Kidney (tissue), 14 donors: ENCODE data around the gene LAIR1. TPM values are rescaled to one million over a fixed set of nuclear protein-coding genes. Genes with fewer than 3 reads are reported as not detected.

Experiments
- DNase-seq, 5 donors: peaks; one replicate each; pipeline ENCODE4 v3.0.0-alpha.2; 2013 to 2020
- FAIRE-seq: peaks from 2 replicates; lab custom pipeline; 2012; peaks lifted over from hg19 to GRCh38; lab: Jason Lieb, UNC
- H3K27ac ChIP-seq, 2 donors: one replicate each; pipeline ENCODE4 v1.7.0; 2013; ENCODE audit warnings: low read depth in 2 of 2, low read length in 2 of 2, inconsistent platforms in 1 of 2
- H3K27me3 ChIP-seq: one replicate; pipeline ENCODE4 v1.7.1; 2013; ENCODE audit warnings: low read length, inconsistent platforms; ENCODE audit not compliant: control insufficient read depth, insufficient read depth
- H3K36me3 ChIP-seq, 3 donors: one replicate each; pipeline versions ENCODE4 v1.7.0 to v1.7.1; 2013; ENCODE audit warnings: low read length in 3 of 3, control low read depth in 1 of 3, inconsistent platforms in 1 of 3; ENCODE audit not compliant: insufficient read depth in 3 of 3, control insufficient read depth in 2 of 3
- H3K4me1 ChIP-seq, 3 donors: one replicate each; pipeline versions ENCODE4 v1.7.0 to v1.7.1; 2013; ENCODE audit warnings: low read length in 3 of 3, inconsistent platforms in 1 of 3, low read depth in 1 of 3; ENCODE audit not compliant: control insufficient read depth in 2 of 3, insufficient read depth in 2 of 3
- H3K4me3 ChIP-seq, 3 donors: one replicate each; pipeline versions ENCODE4 v1.7.0 to v1.8.1; 2013; ENCODE audit warnings: low read length in 3 of 3, control low read depth in 1 of 3, inconsistent platforms in 1 of 3
- H3K9ac ChIP-seq, 3 donors: one replicate each; pipeline versions ENCODE4 v1.7.0 to v1.7.1; 2013; ENCODE audit warnings: low read length in 3 of 3, control low read depth in 1 of 3, inconsistent platforms in 1 of 3
- H3K9me3 ChIP-seq, 3 donors: one replicate each; pipeline versions ENCODE4 v1.7.0 to v1.7.1; 2013; ENCODE audit warnings: low read length in 3 of 3, control low read depth in 1 of 3, inconsistent platforms in 1 of 3; ENCODE audit not compliant: control insufficient read depth in 2 of 3, insufficient read depth in 1 of 3
- intact Hi-C: fragments of 100-400 bp; cut with DNase I; formaldehyde crosslinking; loops from one replicate; pipeline ENCODE4 v1.11.1; 2022
- polyA plus RNA-seq: library from polyadenylated mRNA; stranded (reverse); fragments of 350-450 nt; fragmentation: Illumina TruSeq; extraction: RNeasy Lipid Tissue Mini Kit (QIAGEN cat#74804); gene quantifications from one replicate; pipeline ENCODE4 v1.2.3, GENCODE V29; 2014; ENCODE audit warnings: low read depth, low replicate concordance; ENCODE audit not compliant: insufficient read depth
- total RNA-seq: library from RNA; stranded (reverse); fragmentation: NEBNext Ultra II Directional; extraction: Animal tissue kit (Norgen Biotek cat#: 25700); gene quantifications from one replicate; pipeline ENCODE4 v1.2.1, GENCODE V29; 2021
- TF ChIP-seq, protein P1 (sequence below): IDR thresholded peaks from 3 replicates; pipeline ENCODE4 v1.5.1; 2012; ENCODE audit warnings: mild to moderate bottlenecking, moderate library complexity, borderline replicate concordance; ENCODE audit not compliant: insufficient read depth; ENCODE audit errors: extremely low read depth
- donor health status: control.
- donor health status: control.
- donor health status: control.
- donor health status: control.
- donor health status: control.
- donor health status: DM: yes; HTN: yes; CAD: no.
- donor health status: Normal renal cell carcinoma (clear cell type).

The LAIR1 gene
- total and polyA plus RNA-seq, 2 donors from 2014 or later: 4.1 to 41.9 TPM

DNA sequence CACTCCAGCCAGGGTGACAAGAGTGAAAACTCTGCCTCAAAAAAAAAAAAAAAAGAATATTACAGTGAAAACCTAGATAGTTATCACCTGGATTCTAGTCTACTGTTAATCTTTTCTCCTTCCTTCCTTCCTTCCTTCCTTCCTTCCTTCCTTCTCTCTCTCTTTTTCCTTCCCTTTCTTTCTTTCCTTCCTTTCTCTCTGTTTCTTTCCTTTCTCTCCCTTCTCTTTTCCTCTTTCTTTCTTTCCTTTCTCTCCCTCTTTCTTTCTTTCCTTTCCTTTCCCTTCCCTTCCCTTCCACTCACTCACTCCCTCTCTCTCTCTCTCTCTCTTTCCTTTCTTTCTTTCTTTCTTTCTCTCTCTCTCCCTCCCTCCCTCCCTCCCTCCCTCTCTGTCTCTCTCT lies 40.9 kb upstream of the LAIR1 start:
- intact Hi-C loops: no loop called here

DNA sequence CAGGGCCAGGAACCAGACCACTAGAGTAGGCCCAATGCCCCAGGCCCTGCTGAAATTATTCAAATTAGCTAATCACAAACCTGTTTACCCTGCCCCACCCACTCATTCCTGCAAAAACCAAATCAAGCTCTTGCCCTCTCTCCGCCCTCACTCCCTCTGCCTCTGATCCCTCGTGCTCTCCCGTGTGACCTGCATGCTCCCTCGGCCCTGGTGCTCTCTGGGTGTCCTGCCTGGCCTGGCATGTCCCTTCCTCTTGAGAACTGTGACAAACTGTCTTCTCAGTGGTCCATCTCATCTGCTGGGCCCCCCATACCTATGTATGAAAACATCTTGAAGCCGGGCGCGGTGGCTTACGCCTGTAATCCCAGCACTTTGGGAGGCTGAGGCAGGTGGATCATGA lies 38.3 kb upstream of the LAIR1 start:
- H3K4me3 ChIP-seq: no peak overlapping the region
- no peaks in the 10 kb centered on the region for H3K4me1 ChIP-seq
- TF ChIP-seq, protein P1, sequence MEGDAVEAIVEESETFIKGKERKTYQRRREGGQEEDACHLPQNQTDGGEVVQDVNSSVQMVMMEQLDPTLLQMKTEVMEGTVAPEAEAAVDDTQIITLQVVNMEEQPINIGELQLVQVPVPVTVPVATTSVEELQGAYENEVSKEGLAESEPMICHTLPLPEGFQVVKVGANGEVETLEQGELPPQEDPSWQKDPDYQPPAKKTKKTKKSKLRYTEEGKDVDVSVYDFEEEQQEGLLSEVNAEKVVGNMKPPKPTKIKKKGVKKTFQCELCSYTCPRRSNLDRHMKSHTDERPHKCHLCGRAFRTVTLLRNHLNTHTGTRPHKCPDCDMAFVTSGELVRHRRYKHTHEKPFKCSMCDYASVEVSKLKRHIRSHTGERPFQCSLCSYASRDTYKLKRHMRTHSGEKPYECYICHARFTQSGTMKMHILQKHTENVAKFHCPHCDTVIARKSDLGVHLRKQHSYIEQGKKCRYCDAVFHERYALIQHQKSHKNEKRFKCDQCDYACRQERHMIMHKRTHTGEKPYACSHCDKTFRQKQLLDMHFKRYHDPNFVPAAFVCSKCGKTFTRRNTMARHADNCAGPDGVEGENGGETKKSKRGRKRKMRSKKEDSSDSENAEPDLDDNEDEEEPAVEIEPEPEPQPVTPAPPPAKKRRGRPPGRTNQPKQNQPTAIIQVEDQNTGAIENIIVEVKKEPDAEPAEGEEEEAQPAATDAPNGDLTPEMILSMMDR: no peak
- no peak overlapping the region for H3K27ac ChIP-seq
- no peak for FAIRE-seq
- no peaks in the 10 kb centered on the region for H3K9me3 ChIP-seq
- no peaks in the 10 kb centered on the region for H3K27me3 ChIP-seq
- no peaks in the 10 kb centered on the region for H3K36me3 ChIP-seq
- no peak for DNase-seq
- intact Hi-C loops: no loop called here
- no peak overlapping the region for H3K9ac ChIP-seq

More for the DNA sequence above, 40.9 kb upstream of the LAIR1 start:
- Histone ChIP-seq H3K27ac (no peak overlapping the region), H3K4me1 (no peaks in the 10 kb centered on the region), H3K9me3 (no peaks in the 10 kb centered on the region), H3K9ac (no peak overlapping the region), H3K36me3 (no peaks in the 10 kb centered on the region), H3K4me3 (no peak overlapping the region), H3K27me3 (no peaks in the 10 kb centered on the region)
- DNase-seq (no peak), FAIRE-seq (no peak)
- TF ChIP-seq, protein P1: no peak

DNA sequence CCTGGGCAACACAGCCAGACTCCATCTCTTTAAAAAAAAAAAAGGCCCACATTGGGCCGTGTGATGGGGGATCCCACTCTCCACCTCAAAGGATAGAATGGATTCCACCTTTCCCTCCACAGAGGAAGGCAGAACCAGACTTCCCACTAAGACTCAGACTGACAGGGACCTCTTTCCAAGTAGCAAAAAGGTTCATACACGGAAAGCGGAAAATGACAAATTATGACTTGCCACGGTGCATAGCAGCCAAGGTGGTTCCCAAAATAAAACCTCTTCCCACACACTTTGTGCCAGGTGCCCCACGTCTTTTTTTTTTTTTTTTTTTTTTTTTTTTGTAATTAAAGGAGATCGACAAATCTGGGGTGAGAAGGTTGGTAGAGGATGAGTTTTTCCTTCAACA lies 36.2 kb upstream of the LAIR1 start:
- intact Hi-C loops: no loop called here
- no peak overlapping the region for H3K4me3 ChIP-seq
- H3K27ac ChIP-seq: no peak overlapping the region
- no peaks in the 10 kb centered on the region for H3K4me1 ChIP-seq
- FAIRE-seq (no peak), DNase-seq (no peak)
- TF ChIP-seq, protein P1: no peak
- no peaks in the 10 kb centered on the region for H3K9me3 ChIP-seq
- no peaks in the 10 kb centered on the region for H3K27me3 ChIP-seq
- H3K36me3 ChIP-seq: no peaks in the 10 kb centered on the region
- no peak overlapping the region for H3K9ac ChIP-seq

DNA sequence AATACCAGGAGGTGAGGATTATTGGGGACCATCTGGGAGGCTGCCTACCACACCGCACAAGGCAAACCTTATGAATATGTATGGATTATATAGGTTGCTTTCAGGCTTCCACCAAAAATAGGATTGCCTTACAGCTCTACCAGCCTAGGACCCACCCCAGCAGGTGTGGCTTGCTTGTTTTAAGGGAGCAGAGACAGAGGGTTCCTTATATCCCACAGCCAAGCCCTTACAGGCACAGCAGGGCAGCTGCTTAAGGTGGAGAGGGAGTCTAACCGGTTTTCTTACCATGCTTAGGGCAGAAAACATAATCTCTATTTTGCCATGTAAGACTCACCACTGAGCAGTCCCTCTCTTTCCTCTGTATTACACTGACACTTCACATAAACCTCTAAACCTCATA lies 34.5 kb upstream of the LAIR1 start:
- no peaks in the 10 kb centered on the region for H3K27me3 ChIP-seq
- intact Hi-C loops: no loop called here
- DNase-seq (peak in 1 of 5 donors; percentile 29), FAIRE-seq (no peak)
- H3K4me3 ChIP-seq: no peak overlapping the region
- no peak overlapping the region for H3K9ac ChIP-seq
- no peaks in the 10 kb centered on the region for H3K36me3 ChIP-seq
- H3K9me3 ChIP-seq: no peaks in the 10 kb centered on the region
- TF ChIP-seq, protein P1: no peak
- no peak overlapping the region for H3K27ac ChIP-seq
- H3K4me1 ChIP-seq: no peaks in the 10 kb centered on the region
